Psoas muscle (tissue), 8 donors: ENCODE data around the gene MRTFB. TPM values are rescaled to one million over a fixed set of nuclear protein-coding genes. Genes with fewer than 3 reads are reported as not detected.

Source experiments
- ATAC-seq, 4 donors: fragments of 200-7000 bp; cut with Tn5 transposase; one replicate each; pipeline ENCODE4 v1.9.1; 2020; ENCODE audit warnings: moderate library complexity in 3 of 4, mild to moderate bottlenecking in 2 of 4
- DNase-seq, 2 donors: peaks; one replicate each; pipeline ENCODE4 v3.0.0-alpha.2; 2020
- H3K27ac ChIP-seq: fragments of 200-600 bp; one replicate; pipeline ENCODE4 v1.8.0; 2022
- H3K27me3 ChIP-seq, 3 donors: fragments of 200-600 bp in 1 of 3; one replicate each; pipeline versions ENCODE4 v1.6.1 to v1.8.0; 2013 to 2022; ENCODE audit warnings: low read length in 2 of 3, mild to moderate bottlenecking in 2 of 3, moderate library complexity in 1 of 3; ENCODE audit not compliant: insufficient read depth in 3 of 3
- H3K36me3 ChIP-seq, 2 donors: fragments of 200-600 bp in 1 of 2; one replicate each; pipeline versions ENCODE4 v1.6.1 to v1.8.0; 2013 to 2022; ENCODE audit warnings: low read depth in 1 of 2, mild to moderate bottlenecking in 1 of 2, moderate library complexity in 1 of 2; ENCODE audit not compliant: insufficient read depth in 1 of 2
- H3K4me1 ChIP-seq: fragments of 200-600 bp; one replicate; pipeline ENCODE4 v1.8.0; 2022
- H3K4me3 ChIP-seq: fragments of 200-600 bp; one replicate; pipeline ENCODE4 v1.8.0; 2022; ENCODE audit warnings: mild to moderate bottlenecking
- H3K9me3 ChIP-seq: fragments of 200-600 bp; one replicate; pipeline ENCODE4 v1.8.0; 2022
- WGBS, 3 donors: extraction: QIAGEN DNeasy Blood & Tissue Kit; methylation state at CpG; one replicate each; pipeline versions ENCODE4 v1.1.6 to v1.1.7; 2013; 5-methylcytosine and 5-hydroxymethylcytosine counted together
- intact Hi-C, 2 donors: fragments of 100-400 bp; cut with DNase I; formaldehyde crosslinking; loops; one replicate each; pipeline versions ENCODE4 v1.11.0 to v1.14.2; 2022
- polyA plus RNA-seq, 3 donors: library from polyadenylated mRNA; stranded (reverse); fragments of 200-250 nt; gene quantifications; one replicate each; pipeline ENCODE4 v1.2.3, GENCODE V29; 2013
- total RNA-seq, 4 donors: library from RNA; stranded (reverse); fragmentation: NEBNext Ultra II Directional in 2 of 4; extraction: Animal tissue kit (Norgen Biotek cat#: 25700) in 2 of 4; gene quantifications; one replicate each; pipeline versions ENCODE4 v1.2.1 to v1.2.4, GENCODE V29; 2021 to 2023
- TF ChIP-seq, protein P1 (sequence below): fragments of 200-600 bp; IDR thresholded peaks from one replicate; pipeline ENCODE4 v1.8.0; 2022; ENCODE audit warnings: antibody characterized with exemption
- donor health status: healthy with polysubstance abuse.
- donor health status: DM: no; HTN: no; CAD: no; lungs with moderate emphysema.
- donor health status: Bipolar disorder and iron deficiency.
- donor health status: healthy.
- donor health status: DM: yes; HTN: yes; CAD: no.
- donor health status: DM: no; HTN: no; CAD: no.
- donor health status: DM: no; HTN: no; CAD: no.
- donor health status: DM: yes; HTN: yes; CAD: no.

Gene MRTFB
- total and polyA plus RNA-seq, 7 donors: 2.7 to 26.3 (median 14.1) TPM

DNA sequence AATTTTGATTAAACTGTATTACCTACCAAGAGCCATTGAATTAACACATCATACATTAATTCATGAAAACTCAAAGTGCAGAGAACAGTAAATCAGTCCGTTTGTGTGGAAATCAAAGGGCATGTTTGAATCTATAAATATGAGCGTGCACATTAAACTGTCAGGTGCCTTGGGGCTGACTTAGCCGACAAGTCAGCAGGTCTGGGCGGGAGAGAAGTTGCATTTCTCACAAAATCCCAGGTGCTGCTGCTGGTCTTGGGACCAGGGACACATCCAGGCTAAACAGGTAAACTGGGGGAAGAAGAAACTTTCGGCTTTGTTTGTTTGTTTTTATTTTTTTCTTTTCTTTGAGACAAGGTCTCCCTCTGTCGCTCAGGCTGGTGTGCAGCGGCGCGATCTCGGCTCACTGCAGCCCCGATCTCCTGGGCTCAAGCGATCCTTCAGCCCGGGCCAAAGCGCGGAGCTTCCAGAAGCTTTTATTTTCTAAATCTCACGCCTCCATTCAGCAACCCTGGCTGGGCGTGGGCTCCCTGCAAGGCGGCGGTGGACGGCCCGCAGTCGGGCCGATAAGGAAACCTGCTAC is 213.9 kb downstream of the MRTFB start:
- intact Hi-C loops: loop anchor here in 1 of 2 donors (5.0 kb wide), 1 partner anchor 363 kb away; the partner anchor contains the start of gene ERCC4
- H3K4me3 ChIP-seq: peak overlapping the region; percentile 98
- no peaks in the 10 kb centered on the region for H3K36me3 ChIP-seq
- H3K27ac ChIP-seq: peak overlapping the region; percentile 92
- TF ChIP-seq, protein P1, sequence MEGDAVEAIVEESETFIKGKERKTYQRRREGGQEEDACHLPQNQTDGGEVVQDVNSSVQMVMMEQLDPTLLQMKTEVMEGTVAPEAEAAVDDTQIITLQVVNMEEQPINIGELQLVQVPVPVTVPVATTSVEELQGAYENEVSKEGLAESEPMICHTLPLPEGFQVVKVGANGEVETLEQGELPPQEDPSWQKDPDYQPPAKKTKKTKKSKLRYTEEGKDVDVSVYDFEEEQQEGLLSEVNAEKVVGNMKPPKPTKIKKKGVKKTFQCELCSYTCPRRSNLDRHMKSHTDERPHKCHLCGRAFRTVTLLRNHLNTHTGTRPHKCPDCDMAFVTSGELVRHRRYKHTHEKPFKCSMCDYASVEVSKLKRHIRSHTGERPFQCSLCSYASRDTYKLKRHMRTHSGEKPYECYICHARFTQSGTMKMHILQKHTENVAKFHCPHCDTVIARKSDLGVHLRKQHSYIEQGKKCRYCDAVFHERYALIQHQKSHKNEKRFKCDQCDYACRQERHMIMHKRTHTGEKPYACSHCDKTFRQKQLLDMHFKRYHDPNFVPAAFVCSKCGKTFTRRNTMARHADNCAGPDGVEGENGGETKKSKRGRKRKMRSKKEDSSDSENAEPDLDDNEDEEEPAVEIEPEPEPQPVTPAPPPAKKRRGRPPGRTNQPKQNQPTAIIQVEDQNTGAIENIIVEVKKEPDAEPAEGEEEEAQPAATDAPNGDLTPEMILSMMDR: peak; percentile 26
- peaks cover 14% of the 10 kb centered on the region for H3K9me3 ChIP-seq
- H3K4me1 ChIP-seq: peaks cover 5% of the 10 kb centered on the region
- WGBS, 3 donors: 0 to 1% (median 0%) methylated on average over 23 of the region's 23 CpGs
- no peaks in the 10 kb centered on the region for H3K27me3 ChIP-seq
- DNase-seq (peak in 1 of 2 donors; percentile 83), ATAC-seq (peak; percentile 53 to 71 (median 60))

DNA sequence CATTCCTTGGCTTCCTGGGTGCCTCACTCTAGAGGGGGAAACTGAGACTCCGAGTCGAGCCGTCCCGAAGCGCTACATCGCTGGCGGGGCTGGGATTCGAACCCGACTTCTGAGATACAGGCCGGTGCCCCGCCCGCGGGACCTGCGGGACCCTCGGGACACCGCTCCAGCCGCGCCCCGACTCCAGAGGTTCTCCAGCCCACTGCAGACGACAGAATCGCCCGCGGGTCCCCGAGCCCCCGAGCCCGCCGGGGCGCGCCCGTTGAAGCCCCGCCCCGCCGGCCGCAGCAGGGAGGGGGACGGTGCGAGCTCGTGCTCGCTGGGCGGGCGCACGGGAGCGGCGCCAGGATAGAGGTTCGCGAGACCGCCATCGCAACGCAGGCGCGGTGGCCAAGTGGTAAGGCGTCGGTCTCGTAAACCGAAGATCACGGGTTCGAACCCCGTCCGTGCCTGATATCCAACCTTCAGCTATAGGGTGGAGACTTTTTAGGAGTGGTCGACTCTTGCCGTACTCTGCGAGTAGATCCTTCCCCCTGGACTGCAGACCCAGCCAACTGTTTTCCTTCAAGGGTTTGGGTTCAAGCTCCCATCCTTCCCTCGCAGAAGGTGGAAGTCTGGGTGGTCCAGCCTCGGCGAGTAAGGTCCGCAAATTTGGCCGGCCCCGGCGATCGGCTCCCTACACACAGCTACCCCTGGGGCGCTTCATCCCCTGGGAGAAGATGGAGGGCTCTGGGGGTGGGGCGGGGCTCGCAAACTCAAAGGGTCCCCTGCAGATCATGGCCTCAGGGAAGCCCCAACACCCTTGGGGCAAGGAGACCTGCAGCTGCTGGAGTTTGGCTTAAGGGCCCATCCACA is 214.6 kb downstream of the MRTFB start:
- intact Hi-C loops: loop anchor here in 1 of 2 donors (5.0 kb wide), 1 partner anchor 363 kb away; the partner anchor contains the start of gene ERCC4
- Histone ChIP-seq H3K36me3 (no peaks in the 10 kb centered on the region), H3K4me1 (peaks cover 5% of the 10 kb centered on the region), H3K9me3 (peaks cover 14% of the 10 kb centered on the region), H3K4me3 (peak overlapping the region; percentile 98), H3K27me3 (no peaks in the 10 kb centered on the region), H3K27ac (peak overlapping the region; percentile 92)
- ATAC-seq (peak; percentile 88 to 95 (median 91)), DNase-seq (peak; percentile 90 to 95)
- TF ChIP-seq, protein P1: no peak
- WGBS, 3 donors: 0 to 1% (median 1%) methylated on average over 58 to 72 of the region's 72 CpGs

DNA sequence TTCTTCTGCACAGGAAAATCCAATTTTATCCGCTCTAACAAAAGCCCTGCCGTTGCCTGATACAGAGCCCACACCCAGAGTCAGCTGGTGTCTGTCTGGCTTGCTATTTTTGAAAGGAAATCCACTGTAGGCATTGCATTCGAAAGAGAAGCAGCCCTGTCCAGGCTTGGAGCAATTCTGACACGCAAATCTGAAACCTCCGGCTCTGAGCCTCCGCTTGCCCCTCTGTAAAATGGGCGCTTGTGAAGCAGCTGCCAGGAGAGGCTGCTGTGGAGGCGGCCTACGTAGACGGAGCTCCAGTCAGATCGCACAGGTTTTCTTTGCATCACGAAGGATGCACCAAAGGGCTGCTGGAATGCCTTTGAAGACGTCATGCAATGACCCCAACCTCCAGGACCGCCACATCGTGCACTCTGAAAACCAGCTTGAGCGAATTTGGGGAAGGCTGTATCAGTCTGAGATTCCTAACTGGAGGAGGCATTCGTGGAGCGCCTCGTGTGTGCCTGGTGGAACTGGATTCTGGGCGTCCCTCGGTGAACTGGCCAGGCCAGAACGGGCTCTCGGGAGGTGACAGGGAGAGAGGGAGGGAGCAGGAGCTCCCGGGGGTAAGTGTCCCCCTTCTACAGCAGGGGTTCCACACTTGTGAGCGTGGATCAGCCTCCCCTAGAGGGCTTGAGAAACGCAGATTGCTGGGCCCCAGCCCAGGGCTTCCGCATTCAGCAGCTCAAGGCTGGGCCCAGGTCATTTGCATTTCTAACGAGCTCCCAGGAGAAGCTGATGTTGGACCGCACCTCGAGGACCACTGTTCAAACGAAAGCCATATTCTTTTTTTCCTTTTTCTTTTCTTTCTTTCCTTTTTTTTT is 215.5 kb downstream of the MRTFB start:
- DNase-seq (peak in 1 of 2 donors; percentile 58), ATAC-seq (peak in 3 of 4 donors; percentile 4 to 38 (median 24))
- Histone ChIP-seq H3K9me3 (peaks cover 14% of the 10 kb centered on the region), H3K27me3 (no peaks in the 10 kb centered on the region), H3K4me1 (peaks cover 5% of the 10 kb centered on the region), H3K36me3 (no peaks in the 10 kb centered on the region), H3K27ac (peak overlapping the region; percentile 92), H3K4me3 (peak overlapping the region; percentile 98)
- WGBS, 3 donors: 27 to 32% (median 27%) methylated on average over 31 of the region's 31 CpGs
- TF ChIP-seq, protein P1: no peak
- intact Hi-C loops: loop anchor here in 1 of 2 donors (5.0 kb wide), 1 partner anchor 364 kb away; the partner anchor contains the start of gene ERCC4

DNA sequence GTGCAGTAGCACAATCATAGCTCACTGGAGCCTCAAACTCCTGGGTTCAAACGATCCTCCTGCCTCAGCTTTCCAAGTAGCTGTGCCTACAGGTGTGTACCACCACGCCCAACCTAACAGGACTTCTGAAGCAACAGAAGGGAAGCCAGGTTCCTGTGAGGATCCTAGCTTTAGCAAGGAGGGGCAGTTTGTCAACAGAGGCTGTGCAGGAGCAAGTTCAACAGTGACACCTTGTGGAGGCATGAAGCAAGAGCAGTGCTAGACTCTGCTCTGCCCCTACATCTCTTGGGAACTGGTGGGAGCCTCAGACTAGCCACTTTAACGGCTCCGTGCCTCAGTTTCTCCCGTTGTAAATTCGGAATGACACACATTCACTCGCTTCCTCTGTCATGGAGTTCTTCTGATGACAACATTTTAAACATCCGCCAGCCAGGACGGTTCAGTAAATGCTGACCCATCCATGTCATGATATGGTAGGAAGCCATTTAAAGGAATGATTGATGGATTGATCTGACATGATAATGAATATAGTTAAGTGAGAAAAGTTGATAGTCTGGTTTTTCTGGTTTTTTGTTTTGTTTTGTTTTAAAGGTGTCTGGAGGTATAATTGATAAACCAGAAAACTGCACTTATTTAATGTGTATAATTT is 218.7 kb downstream of the MRTFB start:
- ATAC-seq: no peak
- peaks cover 1% of the 10 kb centered on the region for H3K4me1 ChIP-seq
- H3K36me3 ChIP-seq: no peaks in the 10 kb centered on the region
- no peaks in the 10 kb centered on the region for H3K27me3 ChIP-seq
- intact Hi-C loops: loop anchor here in 1 of 2 donors (5.0 kb wide), 1 partner anchor 368 kb away; the partner anchor contains the start of gene ERCC4
- H3K9me3 ChIP-seq: peaks cover 14% of the 10 kb centered on the region
- TF ChIP-seq, protein P1: peak; percentile 22
- H3K27ac ChIP-seq: no peak overlapping the region
- H3K4me3 ChIP-seq: no peak overlapping the region
- 51 to 55% (median 54%) methylated on average over 9 of the region's 9 CpGs for WGBS, 3 donors
- DNase-seq: no peak
